ENCODE results near the gene DISC1.

Gene DISC1

DNA sequence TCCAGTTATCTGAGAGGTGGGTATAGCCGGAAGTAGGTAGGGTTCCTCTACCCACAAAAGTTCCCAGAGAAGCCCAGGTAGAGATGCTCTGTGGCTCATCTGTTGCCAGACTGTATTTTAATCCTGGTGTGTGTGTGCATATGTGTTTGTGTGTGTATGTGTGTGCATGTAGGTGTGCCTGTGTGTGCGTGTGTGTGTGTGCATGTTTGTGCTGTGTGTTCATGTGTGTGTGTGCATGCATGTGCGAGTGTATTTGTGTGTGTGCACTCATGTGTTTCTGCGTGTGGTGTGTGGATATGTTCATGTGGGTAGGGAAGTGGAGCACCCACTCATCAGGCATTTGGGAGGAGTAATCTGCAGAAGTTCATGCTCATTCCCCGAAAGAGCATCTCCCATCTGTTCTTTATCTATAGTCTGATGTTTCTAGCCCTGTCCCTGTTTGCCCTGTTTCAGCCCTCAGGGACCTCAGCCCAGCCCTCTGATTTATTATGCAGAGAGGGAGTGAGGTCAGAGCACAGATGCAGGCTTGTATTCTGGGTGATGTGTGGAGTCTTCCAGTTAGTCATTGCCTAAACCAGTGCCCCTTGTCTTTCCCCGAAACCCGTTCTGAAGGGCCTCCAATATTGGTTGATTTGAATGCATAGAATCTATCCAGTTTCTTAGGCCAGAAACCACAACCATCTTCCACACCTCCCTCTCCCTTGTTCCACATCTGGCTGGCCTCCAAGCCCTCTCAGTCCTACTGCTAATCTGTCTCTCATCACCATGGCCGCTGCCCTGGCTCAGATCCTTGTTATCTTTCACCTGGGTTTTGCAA is 69.1 kb downstream of the DISC1 start:
- DNase-seq (ENCODE audit: low read depth): no peak
- TF ChIP-seq, protein P1, sequence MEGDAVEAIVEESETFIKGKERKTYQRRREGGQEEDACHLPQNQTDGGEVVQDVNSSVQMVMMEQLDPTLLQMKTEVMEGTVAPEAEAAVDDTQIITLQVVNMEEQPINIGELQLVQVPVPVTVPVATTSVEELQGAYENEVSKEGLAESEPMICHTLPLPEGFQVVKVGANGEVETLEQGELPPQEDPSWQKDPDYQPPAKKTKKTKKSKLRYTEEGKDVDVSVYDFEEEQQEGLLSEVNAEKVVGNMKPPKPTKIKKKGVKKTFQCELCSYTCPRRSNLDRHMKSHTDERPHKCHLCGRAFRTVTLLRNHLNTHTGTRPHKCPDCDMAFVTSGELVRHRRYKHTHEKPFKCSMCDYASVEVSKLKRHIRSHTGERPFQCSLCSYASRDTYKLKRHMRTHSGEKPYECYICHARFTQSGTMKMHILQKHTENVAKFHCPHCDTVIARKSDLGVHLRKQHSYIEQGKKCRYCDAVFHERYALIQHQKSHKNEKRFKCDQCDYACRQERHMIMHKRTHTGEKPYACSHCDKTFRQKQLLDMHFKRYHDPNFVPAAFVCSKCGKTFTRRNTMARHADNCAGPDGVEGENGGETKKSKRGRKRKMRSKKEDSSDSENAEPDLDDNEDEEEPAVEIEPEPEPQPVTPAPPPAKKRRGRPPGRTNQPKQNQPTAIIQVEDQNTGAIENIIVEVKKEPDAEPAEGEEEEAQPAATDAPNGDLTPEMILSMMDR (IDR thresholded peaks at IDR 0.05; ENCODE audit: control insufficient read depth, extremely low read depth, insufficient read depth): no peak
- no peak overlapping the region for H3K4me3 ChIP-seq (ENCODE audit: low read depth, low read length)

GRCh38 chr1:231699784-231700183 is 73.2 kb downstream of the DISC1 start:
- H3K4me3 ChIP-seq (ENCODE audit: low read depth, low read length): no peak overlapping the region
- TF ChIP-seq, protein P1 (IDR thresholded peaks at IDR 0.05; ENCODE audit: control insufficient read depth, extremely low read depth, insufficient read depth): no peak
- DNase-seq (ENCODE audit: low read depth): no peak

GRCh38 chr1:231701306-231701705 is 74.7 kb downstream of the DISC1 start:
- TF ChIP-seq, protein P1 (IDR thresholded peaks at IDR 0.05; ENCODE audit: control insufficient read depth, extremely low read depth, insufficient read depth): no peak
- H3K4me3 ChIP-seq (ENCODE audit: low read depth, low read length): no peak overlapping the region
- no peak for DNase-seq (ENCODE audit: low read depth)

DNA sequence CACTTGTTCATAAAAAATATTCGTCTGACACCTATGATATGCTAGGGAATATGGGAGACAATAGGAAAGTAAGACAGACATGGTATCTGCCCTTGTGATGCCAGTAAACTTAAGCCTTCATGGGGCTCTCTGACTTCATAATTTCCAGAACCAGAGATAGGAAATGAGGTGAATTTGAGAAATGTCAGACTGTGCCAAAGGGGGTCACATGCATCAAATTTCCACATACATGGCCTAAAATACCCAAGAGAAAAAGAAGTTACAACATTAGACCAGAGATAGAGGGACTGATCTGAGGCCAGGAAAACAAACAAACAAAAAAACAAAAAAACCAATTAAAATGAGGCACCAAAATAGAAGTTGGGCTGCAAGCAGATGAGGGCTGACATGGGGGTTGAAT is 75.7 kb downstream of the DISC1 start:
- TF ChIP-seq, protein P1 (IDR thresholded peaks at IDR 0.05; ENCODE audit: control insufficient read depth, extremely low read depth, insufficient read depth): no peak
- no peak overlapping the region for H3K4me3 ChIP-seq (ENCODE audit: low read depth, low read length)
- DNase-seq (ENCODE audit: low read depth): no peak

- TF ChIP-seq, protein P1 (IDR thresholded peaks at IDR 0.05; ENCODE audit: control insufficient read depth, extremely low read depth, insufficient read depth): no peak
- H3K4me3 ChIP-seq (ENCODE audit: low read depth, low read length): no peak overlapping the region
- DNase-seq (ENCODE audit: low read depth): no peak
Measured at GRCh38 chr1:231702804-231703203, 76.2 kb downstream of the DISC1 start.

GRCh38 chr1:231705806-231706760 is 79.5 kb downstream of the DISC1 start:
- TF ChIP-seq, protein P1 (IDR thresholded peaks at IDR 0.05; ENCODE audit: control insufficient read depth, extremely low read depth, insufficient read depth): no peak
- no peak for DNase-seq (ENCODE audit: low read depth)
- no peak overlapping the region for H3K4me3 ChIP-seq (ENCODE audit: low read depth, low read length)
